Ramos (cell line): Measurements from ENCODE around the gene OR14A16.

ENCODE experiments used
- in situ Hi-C: fragments of 300-500 bp; cut with MboI; formaldehyde crosslinking; loops from one replicate; pipeline ENCODE4 v1.14.3; 2022; ENCODE audit warnings: low sequenced_read_pairs; ENCODE audit not compliant: unreplicated experiment

Gene OR14A16, protein sequence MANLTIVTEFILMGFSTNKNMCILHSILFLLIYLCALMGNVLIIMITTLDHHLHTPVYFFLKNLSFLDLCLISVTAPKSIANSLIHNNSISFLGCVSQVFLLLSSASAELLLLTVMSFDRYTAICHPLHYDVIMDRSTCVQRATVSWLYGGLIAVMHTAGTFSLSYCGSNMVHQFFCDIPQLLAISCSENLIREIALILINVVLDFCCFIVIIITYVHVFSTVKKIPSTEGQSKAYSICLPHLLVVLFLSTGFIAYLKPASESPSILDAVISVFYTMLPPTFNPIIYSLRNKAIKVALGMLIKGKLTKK

DNA sequence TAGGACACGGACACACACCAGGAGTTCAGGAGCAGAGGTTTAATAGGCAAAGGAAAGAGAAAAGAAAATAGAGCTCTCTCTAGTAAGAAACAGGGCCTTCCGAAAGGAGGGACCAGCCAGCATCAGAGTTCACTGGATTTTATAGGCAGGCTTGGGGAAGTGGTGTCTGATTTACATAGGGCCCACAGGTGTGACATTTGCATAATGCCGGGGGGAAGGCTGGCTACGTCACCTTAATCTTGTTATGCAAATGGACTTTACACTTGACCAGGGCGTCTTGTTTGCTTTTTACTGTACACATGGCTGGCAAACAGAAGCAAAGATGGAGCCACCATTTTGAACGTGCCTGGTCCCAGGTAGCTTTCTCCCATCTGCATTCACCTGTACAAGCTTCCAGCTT lies at the start of gene OR14A16:
Gene OR14A16 (minus strand): TSS at position 97 of the 400 bp plus-strand sequence. CDS start 8,390 bp downstream, outside the sequence.
- in situ Hi-C loops: no loop called here

DNA sequence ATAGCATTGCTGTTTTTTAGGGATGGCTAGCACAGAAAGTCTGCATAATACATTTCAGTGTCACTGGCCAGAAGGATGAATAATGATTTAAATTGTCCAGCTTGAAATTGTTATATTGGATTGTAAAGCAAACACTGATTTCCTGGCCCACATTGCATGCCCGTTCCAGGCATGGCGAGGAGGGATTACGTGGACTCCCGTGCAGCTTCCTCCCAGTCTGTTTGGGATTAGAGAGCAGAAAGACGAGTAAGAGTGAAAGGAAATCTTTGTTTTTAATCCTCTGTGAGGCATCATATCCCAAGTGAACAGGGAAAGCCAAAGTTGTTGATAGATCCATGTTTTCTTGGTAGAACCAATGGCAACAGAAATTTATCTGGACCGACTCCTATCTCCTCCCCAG lies 41.5 kb upstream of the OR14A16 start:
- in situ Hi-C loops: no loop called here

DNA sequence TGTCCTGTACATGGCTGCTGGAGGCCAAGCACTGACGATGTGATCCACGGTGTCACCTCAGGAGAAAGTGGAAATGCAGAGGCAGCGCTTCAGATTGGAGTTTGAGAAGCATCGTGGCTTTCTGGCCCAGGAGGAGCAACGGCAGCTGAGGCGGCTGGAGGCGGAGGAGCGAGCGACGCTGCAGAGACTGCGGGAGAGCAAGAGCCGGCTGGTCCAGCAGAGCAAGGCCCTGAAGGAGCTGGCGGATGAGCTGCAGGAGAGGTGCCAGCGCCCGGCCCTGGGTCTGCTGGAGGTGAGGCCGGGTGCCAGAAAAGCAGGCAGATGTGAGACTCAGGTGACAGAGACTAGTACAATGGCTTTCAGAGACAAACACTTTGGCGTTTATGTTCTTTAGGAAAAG lies 40.7 kb upstream of the OR14A16 start:
- in situ Hi-C loops: no loop called here

DNA sequence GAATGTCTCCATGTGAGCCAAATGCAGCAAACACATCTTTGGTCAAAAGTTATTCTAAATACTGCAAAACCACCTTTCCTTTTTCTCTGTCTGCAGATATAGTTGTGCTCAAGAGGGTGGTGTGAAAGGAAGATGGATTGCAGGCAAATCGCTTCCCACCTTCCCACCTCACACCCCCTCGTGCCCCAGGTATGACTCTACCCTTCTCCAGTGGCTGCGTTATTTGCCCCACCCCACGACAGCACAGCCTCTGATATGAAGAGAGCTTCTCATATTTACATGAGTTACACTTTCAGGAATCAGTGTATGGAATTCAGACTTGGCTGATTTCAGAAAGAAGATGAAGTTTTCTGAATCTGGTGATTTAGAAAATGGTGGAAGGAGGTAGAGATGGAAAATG lies 38.8 kb upstream of the OR14A16 start:
- in situ Hi-C loops: no loop called here

DNA sequence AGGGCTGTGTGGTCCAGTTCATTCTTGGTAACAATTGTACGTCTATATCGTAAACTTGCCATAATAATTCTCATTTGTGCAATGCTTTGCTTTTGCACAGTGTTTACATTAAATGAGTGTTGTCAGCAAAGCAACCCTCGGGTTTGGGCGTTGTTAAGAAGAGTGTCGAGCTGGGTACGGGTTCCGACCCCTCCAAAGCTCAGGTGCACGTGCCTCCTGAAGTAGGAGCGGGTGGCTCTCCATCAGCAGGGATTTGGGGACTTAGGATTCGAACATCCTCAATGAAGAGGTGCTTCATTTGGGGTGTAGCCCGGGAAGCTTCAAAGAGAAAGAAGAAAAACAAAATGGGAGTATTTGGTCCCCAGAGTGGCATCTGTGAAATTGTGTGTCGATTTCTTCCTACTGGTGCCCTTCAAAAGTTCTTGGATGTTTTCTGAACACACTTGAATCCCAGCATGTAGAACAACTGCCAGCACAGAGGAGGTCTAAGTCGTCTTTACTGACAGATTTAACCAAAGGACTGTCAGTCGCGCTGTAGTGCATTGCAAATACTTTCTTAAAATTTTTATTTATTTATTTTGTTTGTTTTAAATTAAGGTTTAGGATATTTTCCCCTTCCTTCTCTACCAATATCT lies 34.2 kb upstream of the OR14A16 start:
- in situ Hi-C loops: no loop called here

DNA sequence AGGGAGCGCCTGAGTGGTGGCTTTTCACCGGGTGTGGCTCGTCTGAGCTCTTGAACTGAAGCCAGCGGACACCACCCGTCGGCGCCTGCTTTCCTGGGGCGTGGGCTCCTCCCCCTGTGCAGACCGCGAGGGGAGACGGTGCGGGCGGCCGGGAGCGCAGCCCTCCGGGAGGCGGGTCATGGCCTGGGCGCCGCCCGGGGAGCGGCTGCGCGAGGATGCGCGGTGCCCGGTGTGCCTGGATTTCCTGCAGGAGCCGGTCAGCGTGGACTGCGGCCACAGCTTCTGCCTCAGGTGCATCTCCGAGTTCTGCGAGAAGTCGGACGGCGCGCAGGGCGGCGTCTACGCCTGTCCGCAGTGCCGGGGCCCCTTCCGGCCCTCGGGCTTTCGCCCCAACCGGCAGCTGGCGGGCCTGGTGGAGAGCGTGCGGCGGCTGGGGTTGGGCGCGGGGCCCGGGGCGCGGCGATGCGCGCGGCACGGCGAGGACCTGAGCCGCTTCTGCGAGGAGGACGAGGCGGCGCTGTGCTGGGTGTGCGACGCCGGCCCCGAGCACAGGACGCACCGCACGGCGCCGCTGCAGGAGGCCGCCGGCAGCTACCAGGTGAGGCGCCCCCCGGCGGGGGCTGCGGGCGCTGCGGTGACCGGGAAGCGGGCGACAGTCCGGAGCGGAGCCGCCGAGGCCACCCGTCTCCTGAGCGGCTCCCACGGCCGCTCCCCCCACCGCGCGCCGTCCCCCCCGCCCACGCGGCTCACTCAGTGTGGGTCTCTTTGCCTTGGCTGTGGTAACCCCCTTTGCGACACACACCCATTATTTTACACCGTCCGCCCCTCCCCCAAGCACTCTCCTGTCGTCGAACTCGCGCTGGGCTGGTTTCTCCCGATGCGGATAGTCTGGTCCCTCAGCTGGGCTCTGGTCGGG lies 33.4 kb upstream of the OR14A16 start, which contains the start of gene TRIM58:
Gene TRIM58 (plus strand): TSS at position 119 of the 916 bp plus-strand sequence. CDS start 60 bp downstream, at position 179.
- in situ Hi-C loops: no loop called here

DNA sequence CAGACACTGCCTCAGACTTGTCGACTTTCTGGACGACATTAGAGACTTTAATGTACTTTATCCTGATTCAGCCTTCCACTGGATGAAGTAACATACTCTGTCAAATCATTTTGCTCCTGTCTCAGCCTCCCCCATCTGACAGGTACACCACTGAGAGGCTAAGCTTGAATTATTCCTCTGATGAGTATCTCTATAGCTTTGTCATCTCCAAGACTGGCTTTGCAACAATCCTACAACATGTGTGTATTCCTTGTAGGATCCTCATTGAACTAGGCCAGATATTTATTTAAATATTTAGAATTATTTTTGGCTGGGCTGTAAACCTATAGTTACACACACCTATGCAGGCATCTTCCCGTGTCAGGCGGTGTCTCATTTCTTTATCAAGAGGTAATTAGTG lies 32.0 kb upstream of the OR14A16 start:
- in situ Hi-C loops: no loop called here

DNA sequence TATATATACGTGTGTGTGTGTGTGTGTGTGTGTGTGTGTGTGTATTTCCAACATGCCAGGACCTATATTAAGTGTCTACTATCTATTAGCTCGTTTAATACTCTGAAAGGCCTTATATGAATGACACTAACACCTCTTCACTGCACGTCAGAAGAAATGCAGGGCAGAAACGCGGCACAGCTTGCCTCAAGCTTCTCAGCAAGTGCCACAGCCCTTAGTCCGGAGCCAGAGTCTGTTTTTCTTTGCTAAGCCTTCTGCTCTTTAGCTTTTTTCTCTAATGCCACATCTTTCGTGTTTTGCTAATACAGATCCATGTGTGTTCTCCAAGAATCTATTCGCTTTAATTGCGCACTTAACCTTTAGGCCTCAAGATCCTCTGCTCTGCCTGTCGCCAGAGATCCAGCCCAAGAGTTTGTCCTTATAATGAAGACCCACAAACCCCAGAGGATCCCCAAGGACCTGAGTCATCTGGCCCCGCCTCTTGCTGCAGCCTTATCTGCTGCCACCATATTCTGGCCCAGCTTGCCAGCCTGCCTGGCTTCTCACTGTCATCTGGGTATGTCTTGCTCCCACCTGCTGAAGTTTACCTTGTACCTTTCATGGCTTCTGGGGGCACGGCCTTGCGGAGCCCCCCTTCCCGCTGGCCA lies 31.1 kb upstream of the OR14A16 start:
- in situ Hi-C loops: no loop called here

DNA sequence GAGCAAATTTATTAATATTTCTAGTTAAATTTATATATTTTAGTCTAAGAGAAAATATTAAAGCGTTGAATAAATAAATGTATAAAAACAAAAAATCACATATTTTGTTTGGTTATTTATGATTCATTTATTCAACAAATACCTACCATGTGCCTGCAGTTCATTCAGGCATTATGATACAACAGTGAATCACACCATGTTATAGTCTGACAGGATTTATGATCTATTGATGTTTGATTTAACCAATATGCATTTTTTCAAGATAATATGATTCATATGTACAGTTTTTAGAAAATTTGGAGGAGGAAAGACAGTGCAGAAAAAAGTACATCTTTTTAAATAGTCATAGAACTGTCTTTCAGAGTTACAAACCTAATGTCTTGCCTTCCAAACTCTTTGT lies 25.7 kb upstream of the OR14A16 start:
- in situ Hi-C loops: no loop called here

DNA sequence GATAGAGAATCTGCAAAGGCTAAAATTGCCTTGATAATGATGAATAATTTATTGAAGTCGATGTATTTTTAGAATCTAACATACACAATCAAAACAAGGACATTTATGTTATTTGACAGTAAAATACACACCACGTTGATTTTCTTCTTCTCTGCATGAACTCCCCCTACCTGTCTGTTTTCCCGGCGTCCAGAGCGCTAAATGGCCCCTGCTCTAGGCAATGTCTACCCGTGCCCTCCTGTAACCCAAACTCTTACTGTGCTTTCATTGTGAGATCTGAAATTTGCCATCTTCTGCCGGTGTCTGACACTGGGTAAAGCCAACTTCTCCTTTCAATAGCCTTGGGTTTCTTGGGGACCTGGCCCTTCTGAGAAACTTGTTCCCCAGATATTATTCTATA lies 24.4 kb upstream of the OR14A16 start:
- in situ Hi-C loops: no loop called here

DNA sequence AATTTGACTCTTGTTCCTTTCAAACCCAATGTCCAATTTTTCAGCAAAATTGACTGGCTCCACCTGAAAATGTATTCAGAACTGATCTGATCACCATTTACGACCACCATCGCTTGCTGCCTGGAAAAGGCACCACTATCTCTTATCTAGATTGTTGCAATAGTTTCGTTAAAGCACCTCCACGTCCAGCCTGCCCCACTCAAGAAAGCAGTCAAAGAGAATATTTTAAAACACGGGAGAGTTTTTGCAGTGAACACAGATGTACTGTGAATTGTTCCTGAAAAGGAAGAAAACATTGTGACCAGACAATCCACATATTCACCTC lies 21.7 kb upstream of the OR14A16 start:
- in situ Hi-C loops: no loop called here

DNA sequence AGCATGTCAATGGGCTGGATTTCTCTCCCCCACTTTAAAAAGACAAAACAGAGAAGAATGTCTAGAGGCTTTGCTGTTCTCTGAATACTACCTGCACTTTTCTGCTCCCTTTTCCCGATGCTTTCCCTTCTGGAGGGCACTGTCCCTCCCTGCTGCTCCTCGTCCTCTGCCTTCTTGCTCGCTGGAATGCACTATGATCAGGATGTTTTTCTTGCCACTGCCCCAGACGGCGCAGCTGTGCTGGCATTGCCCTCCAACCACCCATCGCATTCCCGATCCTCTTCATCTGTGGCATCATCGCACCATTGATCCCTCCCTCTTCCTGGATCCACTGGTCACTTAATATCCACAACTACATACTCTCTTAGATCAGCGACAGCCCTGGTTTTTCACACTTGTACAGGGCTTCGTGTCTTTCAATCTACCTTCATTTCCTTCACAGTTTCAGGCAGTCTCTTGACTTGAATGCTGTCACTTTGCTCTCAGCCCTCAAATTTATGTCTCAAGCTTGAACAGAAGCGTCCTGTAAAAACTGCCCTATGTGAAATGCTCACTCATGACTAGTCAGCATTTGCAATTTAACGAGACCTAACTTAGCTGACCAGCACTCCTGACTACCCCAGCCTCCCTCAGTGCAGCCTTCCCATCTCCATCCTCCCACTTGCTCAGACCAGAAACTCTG lies 21.2 kb upstream of the OR14A16 start:
- in situ Hi-C loops: no loop called here

DNA sequence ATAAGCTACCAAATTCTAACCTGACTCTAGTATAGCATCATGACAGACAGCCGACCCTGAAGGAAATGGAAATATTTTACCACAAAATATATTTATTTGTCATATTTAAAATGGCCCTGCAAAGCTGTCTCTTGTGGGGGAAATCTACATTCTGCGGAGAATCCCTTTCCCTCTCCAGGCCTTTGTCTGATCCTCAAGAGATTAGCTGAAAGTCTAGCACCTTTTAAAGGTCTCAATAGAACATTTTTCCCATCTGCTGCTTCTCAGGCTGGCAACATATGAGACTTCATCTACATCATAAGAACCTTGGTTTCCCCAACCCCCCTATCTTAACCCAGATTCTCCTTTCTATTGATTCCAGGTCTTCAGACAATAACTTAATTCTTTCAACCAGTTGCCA lies 19.5 kb upstream of the OR14A16 start:
- in situ Hi-C loops: no loop called here

DNA sequence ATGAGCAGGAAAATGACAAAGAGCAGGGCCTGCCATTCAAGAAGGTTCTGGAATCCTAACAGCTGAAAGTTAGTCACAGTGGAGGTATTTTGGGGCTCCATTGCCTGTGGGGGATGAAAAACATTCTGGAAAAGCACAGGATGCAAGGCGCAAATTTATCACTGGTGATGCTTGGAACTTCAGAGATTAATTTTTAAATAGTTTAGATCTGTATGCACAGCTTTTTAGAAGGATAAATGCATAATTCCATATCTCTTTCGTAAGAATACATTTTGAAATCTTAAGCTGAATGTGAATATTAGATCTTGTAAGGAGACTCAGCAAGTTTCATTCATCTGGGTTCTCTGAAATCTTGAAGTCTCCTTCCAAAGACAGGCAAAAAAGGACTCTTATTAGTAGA lies 17.9 kb upstream of the OR14A16 start, which contains the start of gene OR11L1:
Gene OR11L1 (minus strand): TSS at position 101 of the 400 bp plus-strand sequence. CDS start 0 bp downstream, at position 101.
- in situ Hi-C loops: no loop called here

DNA sequence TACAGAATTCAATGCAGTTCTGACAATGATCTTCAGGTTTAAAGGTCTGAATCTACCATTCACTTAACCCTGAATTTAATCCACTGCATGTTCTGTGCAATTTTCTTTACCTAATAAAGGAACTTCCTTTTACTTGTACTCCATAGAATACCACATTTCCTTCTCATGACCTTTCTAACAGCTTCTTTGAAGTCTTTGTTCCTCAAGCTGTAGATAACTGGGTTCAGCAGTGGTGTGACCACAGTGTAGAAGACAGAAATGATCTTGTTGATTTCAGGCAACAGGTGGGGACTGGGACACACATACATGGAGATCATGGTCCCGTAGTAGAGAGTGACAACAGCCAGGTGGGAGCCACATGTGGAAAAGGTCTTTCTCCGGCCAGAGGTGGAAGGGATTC lies 16.9 kb upstream of the OR14A16 start:
- in situ Hi-C loops: no loop called here

DNA sequence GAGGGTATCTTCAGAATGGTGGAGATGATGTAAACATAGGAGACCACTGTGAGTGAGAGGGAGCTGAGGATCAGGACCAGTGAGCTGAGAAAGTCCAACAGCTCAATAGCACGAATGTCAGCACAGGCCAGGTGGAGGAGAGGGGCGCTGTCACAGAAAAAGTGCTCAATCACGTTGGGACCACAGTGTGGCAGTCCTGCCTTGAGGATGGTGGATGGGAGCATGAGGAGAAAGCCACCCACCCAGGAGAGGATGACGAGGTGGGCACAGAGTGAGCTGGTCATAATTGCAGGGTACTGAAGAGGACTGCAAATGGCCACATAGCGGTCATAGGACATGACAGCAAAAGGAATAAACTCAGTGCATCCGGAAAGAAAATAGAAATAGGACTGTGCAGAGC lies 9.7 kb upstream of the OR14A16 start:
- in situ Hi-C loops: no loop called here

DNA sequence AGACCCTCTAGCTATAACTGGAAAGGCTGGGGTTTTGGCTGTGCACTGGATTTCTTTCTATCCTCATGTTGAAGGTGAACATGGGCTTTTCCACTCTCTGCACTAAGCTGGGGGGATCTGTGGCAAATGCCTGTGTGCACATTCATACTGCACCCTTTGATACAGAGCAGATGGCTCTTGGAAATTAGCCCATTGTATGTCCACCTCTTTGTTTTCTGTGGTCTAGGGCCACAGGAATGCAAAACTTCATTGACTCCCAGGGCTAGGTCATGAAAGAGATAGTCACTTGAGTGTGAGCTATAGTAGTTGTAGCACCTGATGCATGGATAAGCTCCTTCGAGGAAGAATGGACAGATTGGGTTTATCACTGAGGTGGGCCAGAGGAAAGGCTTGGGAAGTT lies 5.7 kb upstream of the OR14A16 start:
- in situ Hi-C loops: no loop called here

DNA sequence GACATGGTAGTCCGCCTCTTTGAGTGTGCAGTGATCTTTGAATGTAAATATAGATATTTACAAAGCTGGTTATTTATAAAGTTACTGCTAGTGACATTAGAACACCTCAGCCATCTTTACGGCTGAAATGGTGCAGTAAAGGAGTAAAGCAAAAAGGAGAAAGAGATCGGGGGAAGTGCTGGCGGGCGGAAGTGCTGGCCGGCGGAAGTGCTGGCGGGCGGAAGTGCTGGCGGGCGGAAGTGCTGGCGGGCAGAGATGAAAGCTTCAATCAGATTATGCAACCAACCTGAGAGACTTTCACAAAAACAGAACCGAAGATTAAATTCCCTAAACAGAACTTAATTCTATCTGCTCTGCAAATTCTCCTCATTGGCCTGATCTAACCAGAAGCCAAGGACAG lies 1.4 kb upstream of the OR14A16 start:
- in situ Hi-C loops: no loop called here

DNA sequence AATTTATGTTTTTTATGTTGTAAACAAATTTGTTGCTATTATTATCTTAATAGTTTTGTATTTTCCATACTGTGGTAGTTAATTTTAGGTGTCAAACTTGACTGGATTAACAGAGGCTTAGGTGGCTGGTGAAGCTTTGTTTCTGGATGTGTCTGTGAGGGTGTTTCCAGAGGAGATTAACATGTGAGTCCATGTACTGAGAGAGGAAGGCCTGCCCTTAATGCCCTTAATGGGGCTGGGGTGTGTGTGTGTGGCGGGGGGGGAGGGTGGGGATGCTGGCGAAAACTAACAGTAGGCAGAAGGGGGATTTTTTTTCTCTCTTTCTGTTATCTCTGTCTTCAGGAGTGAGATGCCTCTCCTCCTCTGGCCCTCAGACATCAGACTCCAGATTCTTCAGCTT lies 1.9 kb downstream of the OR14A16 start:
- in situ Hi-C loops: no loop called here

DNA sequence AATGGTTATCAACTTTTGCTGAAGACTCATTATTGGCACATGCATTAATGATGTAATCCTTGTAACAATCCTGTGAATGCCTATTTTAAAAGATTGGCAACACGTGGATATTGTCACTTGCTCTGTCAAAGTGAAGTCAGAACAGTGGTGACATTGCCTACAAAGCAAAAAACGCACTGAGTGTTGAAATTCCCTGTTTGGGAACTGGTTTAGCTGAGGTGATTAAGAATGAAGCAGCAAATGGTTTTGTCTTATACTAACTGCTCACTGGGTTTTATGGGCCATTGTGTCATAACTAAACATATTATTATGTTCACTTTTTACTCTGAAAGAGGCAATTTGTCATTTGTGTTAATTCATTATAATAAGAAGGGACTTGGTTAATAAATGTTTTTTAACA lies 11.3 kb downstream of the OR14A16 start:
- in situ Hi-C loops: no loop called here
